Esophagus squamous epithelium (tissue), 5 donors: ENCODE results near the gene LPAR3. TPM values are rescaled to one million over a fixed set of nuclear protein-coding genes. Genes with fewer than 3 reads are reported as not detected.

ENCODE experiments used
- DNase-seq: peaks from one replicate; lab custom pipeline; 2025; lab: John Stamatoyannopoulos, UW
- H3K27ac ChIP-seq, 4 donors: fragments of 200-600 bp; sonication (generic); one replicate each; pipeline ENCODE4 v1.5.1; 2016 to 2019; ENCODE audit warnings: mild to moderate bottlenecking in 1 of 4
- H3K27me3 ChIP-seq, 4 donors: fragments of 200-600 bp; sonication (generic); 1 replicate in 3 of 4; 2 replicates in 1 of 4; pipeline versions ENCODE4 v1.5.1 to v1.6.0; 2017 to 2021; ENCODE audit warnings: antibody characterized with exemption in 1 of 4
- H3K36me3 ChIP-seq, 3 donors: fragments of 200-600 bp; sonication (generic); one replicate each; pipeline ENCODE4 v1.5.1; 2016 to 2019
- H3K4me1 ChIP-seq, 3 donors: fragments of 200-600 bp; sonication (generic); one replicate each; pipeline ENCODE4 v1.5.1; 2017 to 2019
- H3K4me3 ChIP-seq, 4 donors: fragments of 200-600 bp; sonication (generic); 1 replicate in 3 of 4; 2 replicates in 1 of 4; pipeline ENCODE4 v1.5.1; 2016 to 2019; ENCODE audit warnings: mild to moderate bottlenecking in 2 of 4, moderate library complexity in 1 of 4
- H3K9me3 ChIP-seq, 3 donors: fragments of 200-600 bp; sonication (generic); one replicate each; pipeline ENCODE4 v1.5.1; 2016 to 2019
- POLR2A ChIP-seq, 4 donors: fragments of 450-650 bp; IDR thresholded peaks; one replicate each; pipeline ENCODE4 v1.6.1; 2017; ENCODE audit warnings: antibody characterized with exemption in 4 of 4, mild to moderate bottlenecking in 4 of 4, moderate library complexity in 3 of 4
- WGBS, 2 donors: methylation state at CpG; one replicate each; pipeline ENCODE4 v1.1.5; 2018; 5-methylcytosine and 5-hydroxymethylcytosine counted together
- intact Hi-C: fragments of 100-400 bp; cut with DNase I; formaldehyde crosslinking; loops from one replicate; pipeline ENCODE4 v1.15.0; 2022
- total RNA-seq, 4 donors: library from RNA; depleted of rRNA; stranded (reverse); fragments of >200 nt; gene quantifications; one replicate each; pipeline ENCODE4 v1.1.0, GENCODE V29; 2016
- TF ChIP-seq, protein P1 (sequence below), 6 experiments: fragments of 450-650 bp in 4 of 6; fragments of 200-600 bp in 2 of 6; sonication (generic) in 2 of 6; IDR thresholded peaks; one replicate each; pipeline ENCODE4 v1.5.1; 2016 to 2019; ENCODE audit warnings: antibody characterized with exemption in 6 of 6, mild to moderate bottlenecking in 4 of 6, moderate library complexity in 4 of 6
- donor health status: DM: yes; HTN: yes; CAD: no.

The LPAR3 gene
- total RNA-seq, 4 donors from 2014 or later: 14.9 to 27.1 (median 19.5) TPM

DNA sequence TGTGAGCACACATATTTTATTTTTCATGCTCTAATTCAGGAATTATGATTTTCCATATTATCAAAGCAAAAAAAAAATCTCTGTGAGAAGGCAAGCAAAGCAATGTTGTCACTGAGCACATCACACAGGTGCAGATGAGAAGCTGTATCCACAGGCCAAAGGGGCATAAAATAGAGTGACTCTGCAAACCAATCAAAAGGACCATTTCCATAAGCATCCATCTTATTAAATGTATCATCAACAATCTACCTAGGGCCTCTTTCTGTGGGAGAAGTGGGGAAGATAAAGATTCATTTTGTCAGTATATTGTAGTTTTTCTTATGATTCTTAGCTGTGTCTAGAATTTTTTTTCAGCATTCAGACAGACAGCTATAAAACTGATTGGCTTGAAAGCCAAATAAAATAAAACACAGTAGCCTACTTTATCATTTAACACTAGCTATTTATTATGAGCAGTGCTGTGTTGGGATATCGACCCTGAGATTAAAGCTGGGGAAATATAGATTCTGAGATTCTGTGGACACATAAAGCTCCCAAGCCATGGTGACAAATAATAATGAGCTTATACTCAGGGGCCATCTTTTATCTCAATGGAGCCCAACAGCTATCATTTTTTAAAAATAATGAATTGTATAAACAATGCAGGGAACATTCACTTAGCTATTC is 90.3 kb downstream of the LPAR3 start:
- H3K9me3 ChIP-seq: no peaks in the 10 kb centered on the region
- DNase-seq: no peak

GRCh38 chr1:84800090-84801073 is 92.6 kb downstream of the LPAR3 start:
- H3K4me3 ChIP-seq: no peak overlapping the region
- intact Hi-C loops: no loop called here
- 79 to 88% methylated on average over 7 of the region's 7 CpGs for WGBS, 2 donors
- peaks cover 0 to 7% (median 0%) of the 10 kb centered on the region in 3 donors for H3K4me1 ChIP-seq
- no peaks in the 10 kb centered on the region for H3K27me3 ChIP-seq
- DNase-seq: no peak
- TF ChIP-seq, protein P1, sequence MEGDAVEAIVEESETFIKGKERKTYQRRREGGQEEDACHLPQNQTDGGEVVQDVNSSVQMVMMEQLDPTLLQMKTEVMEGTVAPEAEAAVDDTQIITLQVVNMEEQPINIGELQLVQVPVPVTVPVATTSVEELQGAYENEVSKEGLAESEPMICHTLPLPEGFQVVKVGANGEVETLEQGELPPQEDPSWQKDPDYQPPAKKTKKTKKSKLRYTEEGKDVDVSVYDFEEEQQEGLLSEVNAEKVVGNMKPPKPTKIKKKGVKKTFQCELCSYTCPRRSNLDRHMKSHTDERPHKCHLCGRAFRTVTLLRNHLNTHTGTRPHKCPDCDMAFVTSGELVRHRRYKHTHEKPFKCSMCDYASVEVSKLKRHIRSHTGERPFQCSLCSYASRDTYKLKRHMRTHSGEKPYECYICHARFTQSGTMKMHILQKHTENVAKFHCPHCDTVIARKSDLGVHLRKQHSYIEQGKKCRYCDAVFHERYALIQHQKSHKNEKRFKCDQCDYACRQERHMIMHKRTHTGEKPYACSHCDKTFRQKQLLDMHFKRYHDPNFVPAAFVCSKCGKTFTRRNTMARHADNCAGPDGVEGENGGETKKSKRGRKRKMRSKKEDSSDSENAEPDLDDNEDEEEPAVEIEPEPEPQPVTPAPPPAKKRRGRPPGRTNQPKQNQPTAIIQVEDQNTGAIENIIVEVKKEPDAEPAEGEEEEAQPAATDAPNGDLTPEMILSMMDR (IDR thresholded peaks at IDR 0.05): no peak
- no peak for TF ChIP-seq POLR2A (IDR thresholded peaks at IDR 0.05)
- no peaks in the 10 kb centered on the region for H3K9me3 ChIP-seq
- H3K27ac ChIP-seq: no peak overlapping the region
- no peaks in the 10 kb centered on the region for H3K36me3 ChIP-seq

More for the DNA sequence above, 90.3 kb downstream of the LPAR3 start:
- Histone ChIP-seq H3K27me3 (no peaks in the 10 kb centered on the region), H3K36me3 (no peaks in the 10 kb centered on the region), H3K4me1 (peaks cover 0 to 3% (median 0%) of the 10 kb centered on the region in 3 donors), H3K4me3 (no peak overlapping the region), H3K27ac (no peak overlapping the region)
- WGBS, 2 donors: 75 to 83% methylated on average over 1 of the region's 1 CpG
- intact Hi-C loops: no loop called here
- no peak for TF ChIP-seq POLR2A (IDR thresholded peaks at IDR 0.05)
- TF ChIP-seq, protein P1 (IDR thresholded peaks at IDR 0.05): no peak

- Histone ChIP-seq H3K4me1 (peaks cover 0 to 7% (median 0%) of the 10 kb centered on the region in 3 donors), H3K36me3 (no peaks in the 10 kb centered on the region), H3K4me3 (no peak overlapping the region), H3K9me3 (peaks cover 0 to 1% (median under 1%) of the 10 kb centered on the region in 3 donors), H3K27ac (no peak overlapping the region), H3K27me3 (no peaks in the 10 kb centered on the region)
- DNase-seq: no peak
- TF ChIP-seq POLR2A (IDR thresholded peaks at IDR 0.05): no peak
- TF ChIP-seq, protein P1 (IDR thresholded peaks at IDR 0.05): no peak
- 37 to 60% methylated on average over 3 of the region's 3 CpGs for WGBS, 2 donors
- intact Hi-C loops: no loop called here
These were observed 95.4 kb downstream of the LPAR3 start for GRCh38 chr1:84797603-84798002.

DNA sequence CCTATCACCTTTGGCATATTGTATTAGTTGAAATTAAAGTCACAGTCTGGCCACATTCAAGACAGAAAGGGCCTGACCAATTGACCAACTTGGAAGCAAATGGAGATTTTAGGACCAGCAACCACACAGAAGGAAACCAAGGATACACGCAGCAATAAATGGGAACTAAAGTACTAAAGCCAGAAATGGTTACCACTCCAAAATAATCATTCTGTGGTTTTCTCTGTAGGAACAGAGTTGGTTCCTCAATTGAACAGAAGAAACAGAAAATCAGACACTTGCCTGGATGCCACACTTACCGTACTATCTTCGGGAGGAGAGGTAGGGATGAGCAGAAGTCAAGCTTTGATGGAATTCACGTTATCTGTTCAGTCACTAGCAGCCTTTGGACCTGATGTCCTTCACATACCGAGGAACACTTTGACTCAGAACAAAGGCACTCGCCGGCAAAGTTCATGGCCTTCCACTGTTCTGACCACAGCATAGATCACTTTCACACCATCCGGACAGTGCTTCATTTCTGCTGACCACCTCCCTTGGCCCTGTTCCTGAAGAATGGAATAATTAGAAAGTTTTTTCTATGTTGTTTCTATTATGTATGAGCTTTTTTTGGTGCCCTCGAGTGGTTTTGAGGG is 96.9 kb downstream of the LPAR3 start:
- DNase-seq: no peak
- Histone ChIP-seq H3K36me3 (no peaks in the 10 kb centered on the region), H3K9me3 (peaks cover 0 to 7% (median 3%) of the 10 kb centered on the region in 3 donors), H3K27me3 (no peaks in the 10 kb centered on the region), H3K4me3 (no peak overlapping the region), H3K27ac (no peak overlapping the region), H3K4me1 (peaks cover 0 to 7% (median 0%) of the 10 kb centered on the region in 3 donors)
- 77 to 82% methylated on average over 9 of the region's 9 CpGs for whole genome bisulfite sequencing, 2 donors
- intact Hi-C loops: no loop called here
- no peak for TF ChIP-seq POLR2A (IDR thresholded peaks at IDR 0.05)
- TF ChIP-seq, protein P1 (IDR thresholded peaks at IDR 0.05): no peak
